Stimulated activated CD4-positive, alpha-beta T cell treated with anti-CD3 and anti-CD28 coated beads, TNF-alpha, amount 100 ng/mL, for 4 hours (primary cell): ENCODE results near the gene ATAD3A.
A peak's percentile ranks its signal among the peaks of the same experiment; 100 is the strongest.
"Not testable (repeated sequence)": the region's sequence is repeated elsewhere in the genome, so short reads cannot be mapped to it uniquely, and the experiment has no call there.

Experiments used
- DNase-seq, 3 experiments: peaks; one replicate each; pipeline ENCODE4 v3.0.0-alpha.2; 2020; ENCODE audit warnings: low read depth in 3 of 3

Gene ATAD3A

DNA sequence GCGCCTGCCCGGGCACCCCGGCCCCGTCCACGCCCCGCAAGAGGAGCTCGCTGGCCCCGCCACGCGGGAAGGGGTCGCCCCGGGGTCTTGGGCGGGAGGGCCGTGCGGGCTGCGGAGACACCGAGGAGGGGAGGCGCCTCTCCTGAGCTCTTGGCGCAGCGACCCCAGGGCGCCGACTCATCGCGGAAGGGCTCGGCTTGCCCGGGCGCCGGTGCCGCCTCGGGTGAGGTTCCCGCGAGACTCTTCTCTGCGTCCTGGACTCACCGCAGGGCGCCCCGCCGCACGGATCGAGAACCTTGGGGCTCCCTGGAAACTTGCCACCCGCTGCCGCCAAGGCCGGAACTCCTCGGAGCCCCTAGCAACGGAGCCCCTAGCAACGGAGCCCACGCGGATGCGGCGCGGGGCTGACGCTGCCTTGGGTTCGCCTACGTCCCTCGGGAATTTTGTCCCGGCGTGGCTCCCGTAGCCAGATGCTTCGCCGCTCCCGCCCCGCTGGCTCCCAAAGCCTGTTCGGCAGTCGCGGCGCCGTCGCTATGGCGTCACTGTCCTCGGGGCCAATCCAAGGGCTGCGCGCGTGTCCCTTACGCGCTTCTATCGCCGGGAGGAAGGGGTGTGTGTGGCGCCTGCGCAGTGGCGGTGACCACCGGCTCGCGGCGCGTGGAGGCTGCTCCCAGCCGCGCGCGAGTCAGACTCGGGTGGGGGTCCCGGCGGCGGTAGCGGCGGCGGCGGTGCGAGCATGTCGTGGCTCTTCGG, at the start of gene ATAD3A:
Gene ATAD3A (plus strand): TSS at position 630 of the 753 bp plus-strand sequence. CDS start 107 bp downstream, at position 737.
- DNase-seq: peak; percentile 92 to 94 (median 94)

DNA sequence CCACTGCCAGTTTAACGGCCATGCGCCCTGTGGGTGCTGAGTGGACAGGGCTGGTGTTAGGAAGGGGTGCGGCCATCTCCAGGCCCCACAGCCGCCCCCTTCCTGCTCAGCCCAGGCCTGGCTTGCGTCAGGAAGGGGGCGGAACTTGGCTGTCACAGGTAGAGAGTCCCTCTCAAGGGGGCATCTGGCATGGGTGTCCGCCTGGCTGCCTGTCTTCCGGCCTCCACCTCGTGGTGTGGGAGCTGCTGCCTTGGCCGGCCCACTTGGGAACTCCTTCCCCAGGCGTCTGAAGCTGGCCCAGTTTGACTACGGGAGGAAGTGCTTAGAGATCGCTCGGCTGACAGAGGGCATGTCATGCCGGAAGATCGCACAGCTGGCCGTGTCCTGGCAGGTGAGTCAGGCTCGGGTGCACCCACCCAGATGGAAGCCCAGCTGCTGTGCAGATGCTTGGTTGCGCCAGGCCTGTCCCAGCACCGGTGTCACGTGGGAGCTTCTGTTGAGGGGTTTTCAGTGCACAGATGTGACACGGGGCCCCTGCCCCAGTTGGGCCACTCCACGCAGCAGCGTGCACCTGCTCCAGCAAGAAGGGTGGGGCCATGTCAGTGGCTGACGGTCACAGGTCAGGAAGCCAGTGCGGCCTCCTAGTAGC, 49.5 kb upstream of the ATAD3A start:
- DNase-seq: no peak

DNA sequence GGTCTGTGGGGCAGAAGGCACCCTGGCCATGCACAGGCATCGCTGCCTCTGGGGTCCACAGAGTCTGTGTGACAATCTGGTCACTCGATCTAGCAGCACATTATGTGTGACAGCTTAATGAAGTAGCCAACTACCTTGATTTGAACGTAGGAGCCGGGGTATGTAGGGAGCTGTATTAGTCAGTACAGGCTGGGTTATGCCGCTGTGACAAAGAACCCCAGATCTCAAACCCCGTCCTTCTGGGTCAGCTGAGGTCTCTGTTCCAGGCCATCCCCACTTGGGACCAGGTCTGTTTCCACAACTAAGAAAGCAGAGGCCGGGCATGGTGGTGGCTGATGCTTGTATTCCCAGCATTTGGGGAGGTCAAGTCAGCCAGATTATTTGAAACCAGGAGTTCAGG, 48.6 kb upstream of the ATAD3A start:
- DNase-seq: no peak

DNA sequence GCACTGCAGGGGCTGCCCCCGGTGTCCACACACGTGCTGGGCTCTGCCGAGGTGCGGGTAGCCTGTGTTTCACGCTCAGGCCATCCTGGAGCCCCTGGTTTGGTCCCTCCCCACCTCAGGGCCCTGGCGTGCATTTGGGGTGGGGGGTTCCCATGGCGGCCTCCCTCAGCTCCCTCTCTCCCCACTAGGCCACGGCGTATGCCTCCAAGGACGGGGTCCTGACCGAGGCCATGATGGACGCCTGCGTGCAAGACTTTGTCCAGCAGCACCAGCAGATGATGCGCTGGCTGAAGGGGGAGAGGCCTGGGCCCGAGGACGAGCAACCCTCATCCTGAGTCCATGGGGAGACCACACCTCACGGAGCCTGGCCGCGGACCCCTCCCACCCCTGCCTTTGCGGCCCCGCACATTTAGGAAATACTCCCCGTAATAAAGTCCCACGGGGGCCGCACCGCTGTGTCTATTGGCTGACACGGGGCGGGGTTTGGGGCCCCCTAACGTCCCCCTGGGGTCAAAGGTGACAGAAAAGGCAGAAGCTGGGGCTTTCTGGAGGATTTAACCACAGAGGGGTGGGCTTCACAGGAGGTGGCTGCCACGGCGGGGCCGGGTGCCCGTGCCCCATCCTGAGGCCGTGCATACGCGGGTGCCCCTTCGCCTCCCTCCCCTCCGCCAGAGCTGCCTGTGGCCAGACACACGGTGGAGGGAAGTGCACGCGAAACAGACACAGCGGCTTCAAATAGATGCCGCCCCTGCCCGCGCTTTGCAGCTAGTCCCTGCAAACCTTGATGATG, 43.6 kb upstream of the ATAD3A start:
- not testable (repeated sequence) for DNase-seq

DNA sequence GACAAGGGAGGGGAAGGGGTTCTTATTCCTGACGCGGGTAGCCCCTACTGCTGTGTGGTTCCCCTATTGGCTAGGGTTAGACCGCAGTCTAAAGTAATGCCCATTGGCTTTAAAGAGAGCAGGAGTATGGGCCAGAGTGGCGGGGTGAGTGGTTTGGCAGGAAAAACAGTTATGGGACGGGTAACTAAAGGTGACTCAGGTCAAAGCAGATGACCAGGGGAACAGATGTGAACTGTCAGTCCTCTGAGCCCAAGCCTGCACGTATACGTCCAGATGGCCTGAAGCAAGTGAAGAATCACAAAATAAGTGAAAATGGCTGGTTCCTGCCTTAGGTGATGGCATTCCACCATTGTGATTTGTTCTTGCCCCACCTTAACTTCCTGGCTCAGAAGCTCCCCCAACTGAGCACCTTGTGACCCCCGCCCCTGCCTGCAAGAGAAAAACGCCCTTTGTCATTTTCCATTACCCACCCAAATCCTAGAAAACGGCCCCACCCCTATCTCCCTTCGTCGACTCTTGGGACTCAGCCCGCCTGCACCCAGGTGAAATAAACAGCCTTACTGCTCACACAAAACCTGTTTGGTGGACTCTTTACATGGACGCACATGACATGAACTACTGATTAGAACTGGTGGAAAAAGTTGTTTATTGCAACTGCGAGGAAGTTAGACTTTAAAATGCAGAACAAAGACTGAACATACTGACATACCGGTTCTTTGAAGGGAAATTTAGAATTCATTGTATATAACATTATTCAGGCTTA, 41.2 kb upstream of the ATAD3A start:
- no peak for DNase-seq

DNA sequence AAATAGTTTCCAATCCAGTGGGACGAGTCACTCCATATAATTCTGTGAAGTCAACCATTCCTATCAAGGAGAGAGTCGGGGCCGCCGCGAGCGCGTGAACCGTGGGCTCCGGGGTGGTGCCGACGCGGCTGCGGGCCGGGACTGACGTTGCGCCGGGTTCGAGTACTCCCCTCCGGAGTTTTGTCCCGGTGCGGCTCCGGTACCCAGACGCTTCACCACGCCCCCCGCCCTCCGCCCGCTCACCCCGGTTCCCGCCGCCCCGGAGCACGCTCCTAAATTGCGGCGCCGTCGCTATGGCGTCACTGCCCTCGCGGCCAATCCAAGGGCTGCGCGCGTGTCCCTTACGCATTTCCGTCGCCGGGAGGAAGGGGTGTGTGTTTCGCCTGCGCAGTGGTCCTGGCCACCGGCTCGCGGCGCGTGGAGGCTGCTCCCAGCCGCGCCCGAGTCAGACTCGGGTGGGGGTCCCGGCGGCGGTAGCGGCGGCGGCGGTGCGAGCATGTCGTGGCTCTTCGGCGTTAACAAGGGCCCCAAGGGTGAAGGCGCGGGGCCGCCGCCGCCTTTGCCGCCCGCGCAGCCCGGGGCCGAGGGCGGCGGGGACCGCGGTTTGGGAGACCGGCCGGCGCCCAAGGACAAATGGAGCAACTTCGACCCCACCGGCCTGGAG, 40.4 kb upstream of the ATAD3A start, which contains the start of gene ATAD3B:
Gene ATAD3B (plus strand): TSS at position 377 of the 664 bp plus-strand sequence. CDS start 120 bp downstream, at position 497.
- peak; percentile 86 to 92 (median 88) for DNase-seq

DNA sequence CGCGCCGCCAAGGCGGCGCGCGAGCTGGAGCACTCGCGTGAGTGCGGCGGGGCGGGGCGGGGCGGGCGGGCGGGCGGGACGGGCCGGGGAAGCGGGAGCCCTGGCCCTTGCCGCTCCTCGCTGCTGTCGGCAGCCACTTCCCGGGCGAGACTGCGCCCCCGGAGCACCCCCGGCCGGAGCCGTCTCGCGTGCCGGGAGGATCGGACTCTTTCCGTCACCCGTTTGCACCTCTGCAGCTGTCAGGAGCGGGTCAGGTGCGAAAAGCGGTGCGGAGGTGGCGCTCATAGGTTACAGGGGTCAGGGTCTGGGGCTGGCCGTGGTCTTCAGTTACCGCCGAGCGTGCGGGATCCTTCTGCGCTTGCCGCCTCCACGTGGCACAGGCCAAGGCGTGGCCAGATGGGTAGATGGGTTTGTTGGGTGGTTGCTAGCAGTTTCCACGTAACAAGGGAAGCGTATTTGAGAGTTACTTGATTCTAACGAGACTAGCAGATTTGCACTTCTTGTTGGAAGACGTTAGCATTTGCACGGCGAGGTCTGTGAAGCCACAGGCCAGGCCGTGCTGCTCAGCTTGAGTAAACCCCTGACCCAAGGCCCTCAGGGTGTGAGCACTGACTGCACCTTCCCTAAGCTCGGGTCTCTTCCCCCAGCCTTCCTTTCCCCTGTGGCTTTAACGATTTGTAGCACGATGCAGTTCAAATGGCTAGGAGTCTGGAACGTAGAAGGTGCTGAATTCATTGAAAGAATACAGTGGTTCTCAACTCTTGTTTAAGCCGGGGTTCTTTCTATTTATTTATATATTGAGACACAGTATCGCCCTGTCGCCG, 39.7 kb upstream of the ATAD3A start:
- DNase-seq: peak in 1 of 3 experiments; percentile 23

DNA sequence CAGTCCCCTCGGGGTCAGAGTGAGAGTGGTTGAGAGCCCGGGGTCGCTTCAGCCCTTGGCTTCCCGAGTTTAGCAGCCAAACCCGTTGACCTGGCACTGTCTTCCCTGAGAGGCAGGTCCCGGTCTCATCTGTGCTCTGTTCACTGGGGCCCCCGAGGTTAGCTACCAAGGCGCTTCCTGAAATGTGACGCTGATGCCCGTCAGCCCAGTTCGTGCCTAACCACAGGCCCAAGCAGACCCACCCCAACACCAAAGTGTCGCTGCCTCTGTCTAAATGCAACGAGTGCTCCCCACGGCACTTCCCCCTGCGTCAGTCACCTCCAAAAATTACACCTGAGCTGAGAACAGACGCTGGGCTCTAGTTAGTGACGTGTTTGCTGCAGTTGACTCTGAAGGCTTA, 36.0 kb upstream of the ATAD3A start:
- DNase-seq: not testable (repeated sequence)

DNA sequence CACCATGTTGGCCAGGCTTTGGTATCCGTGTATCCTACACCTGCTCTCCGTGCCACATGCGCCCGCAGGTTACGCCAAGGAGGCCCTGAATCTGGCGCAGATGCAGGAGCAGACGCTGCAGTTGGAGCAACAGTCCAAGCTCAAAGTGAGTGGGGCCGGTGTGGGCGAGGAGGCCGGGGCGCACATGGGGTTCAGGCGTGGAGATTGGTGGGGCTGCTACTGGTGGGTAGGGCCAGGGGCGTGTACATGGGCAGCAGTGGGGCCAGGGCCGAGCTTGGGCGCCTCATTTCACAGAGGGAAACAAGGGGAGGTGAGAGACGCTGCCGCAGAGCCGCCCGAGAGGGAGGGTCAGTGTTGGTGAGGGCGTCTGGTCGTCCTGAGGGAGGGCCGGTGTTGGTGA, 34.8 kb upstream of the ATAD3A start:
- no peak for DNase-seq

DNA sequence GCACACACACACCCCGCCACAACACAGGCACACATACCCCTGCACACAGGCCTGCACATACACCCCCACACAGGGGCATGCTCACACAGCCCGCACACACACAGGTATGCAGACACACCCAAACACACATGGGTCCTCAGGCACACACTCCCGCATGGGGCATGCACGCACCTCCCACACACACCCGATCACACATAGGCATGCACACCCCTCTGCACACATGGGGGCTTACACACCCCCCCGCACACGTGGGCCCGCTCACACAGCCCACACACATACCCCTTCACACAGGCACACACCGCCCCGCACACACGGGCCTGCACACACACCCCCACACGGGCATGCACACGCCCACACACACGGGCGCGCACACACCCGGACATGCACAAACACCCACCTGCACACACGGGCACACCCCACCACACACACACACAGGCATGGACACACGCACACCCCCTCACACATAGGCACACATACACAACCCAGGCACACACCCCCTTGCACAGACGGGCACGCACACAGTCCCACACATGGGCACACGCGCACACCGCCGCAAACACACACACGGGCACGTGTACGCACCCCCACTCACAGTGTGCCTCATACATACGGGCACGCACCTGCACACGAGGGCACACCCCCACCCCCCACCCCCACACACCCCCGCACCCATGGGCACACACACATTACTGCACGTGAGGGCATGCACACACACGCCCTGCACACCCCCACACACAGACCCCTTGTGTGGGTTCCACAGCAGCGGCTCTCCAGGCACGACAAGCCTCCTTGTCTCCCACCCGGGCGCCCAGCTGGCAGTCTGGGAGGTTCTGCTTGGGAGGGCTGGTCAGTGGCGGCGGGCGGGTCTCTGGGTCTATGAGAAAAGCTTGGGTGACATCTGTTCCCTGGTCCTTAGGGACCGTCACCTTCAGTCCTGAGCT, 32.1 kb upstream of the ATAD3A start:
- DNase-seq: no peak

DNA sequence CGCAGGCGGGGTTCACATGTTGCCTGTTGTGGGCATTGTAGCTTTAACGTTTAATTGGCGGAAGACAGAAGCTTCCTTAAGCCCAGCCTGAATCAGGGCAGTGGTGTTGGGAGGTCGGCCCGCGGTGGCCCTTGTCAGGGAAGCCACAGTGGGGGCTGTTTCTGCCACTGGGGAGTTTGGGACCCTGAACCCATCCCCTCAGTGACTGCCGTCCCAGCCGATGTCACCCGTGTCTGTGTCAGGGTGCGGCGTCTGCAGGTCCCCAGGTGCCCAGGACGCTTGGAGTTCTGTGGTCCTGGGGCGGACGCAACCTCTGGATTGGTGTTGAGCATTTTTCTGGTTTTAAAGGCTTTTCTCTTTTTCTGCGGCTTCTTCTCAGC, 31.5 kb upstream of the ATAD3A start:
- DNase-seq: not testable (repeated sequence)

DNA sequence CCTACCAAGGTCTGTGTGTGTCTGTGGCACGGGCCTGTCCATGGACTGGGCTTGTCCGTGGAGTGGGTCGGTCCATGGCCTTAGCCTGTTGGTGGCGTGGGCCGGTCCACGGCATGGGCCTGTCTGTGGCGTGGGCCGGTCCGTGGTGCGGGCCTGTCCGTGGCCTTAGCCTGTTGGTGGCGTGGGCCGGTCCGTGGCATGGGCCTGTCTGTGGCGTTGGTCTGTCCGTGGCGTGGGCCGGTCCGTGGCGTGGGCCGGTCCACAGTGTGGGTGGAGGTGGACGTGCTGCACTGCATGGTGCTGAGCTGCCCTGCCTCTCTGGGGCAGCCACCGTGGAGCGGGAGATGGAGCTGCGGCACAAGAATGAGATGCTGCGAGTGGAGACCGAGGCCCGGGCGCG, 30.2 kb upstream of the ATAD3A start:
- DNase-seq: not testable (repeated sequence)

DNA sequence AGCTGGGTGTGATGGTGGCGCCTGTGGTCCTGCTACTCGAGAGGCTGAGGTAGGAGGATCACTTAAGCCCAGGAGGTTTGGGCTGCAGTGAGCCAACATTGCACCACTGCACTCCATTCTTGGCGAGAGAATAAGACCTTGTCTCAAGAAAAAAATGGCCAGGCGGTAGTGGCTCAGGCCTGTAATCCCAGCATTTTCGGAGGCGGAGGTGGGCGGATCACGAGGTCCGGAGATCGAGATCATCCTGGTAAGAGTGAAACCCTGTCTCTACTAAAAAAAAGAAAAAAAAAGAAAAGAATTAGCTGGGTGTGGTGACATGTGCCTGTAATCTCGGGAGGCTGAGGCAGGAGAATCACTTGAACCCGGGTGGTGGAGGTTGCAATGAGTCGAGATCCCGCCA, 29.1 kb upstream of the ATAD3A start:
- DNase-seq: no peak

DNA sequence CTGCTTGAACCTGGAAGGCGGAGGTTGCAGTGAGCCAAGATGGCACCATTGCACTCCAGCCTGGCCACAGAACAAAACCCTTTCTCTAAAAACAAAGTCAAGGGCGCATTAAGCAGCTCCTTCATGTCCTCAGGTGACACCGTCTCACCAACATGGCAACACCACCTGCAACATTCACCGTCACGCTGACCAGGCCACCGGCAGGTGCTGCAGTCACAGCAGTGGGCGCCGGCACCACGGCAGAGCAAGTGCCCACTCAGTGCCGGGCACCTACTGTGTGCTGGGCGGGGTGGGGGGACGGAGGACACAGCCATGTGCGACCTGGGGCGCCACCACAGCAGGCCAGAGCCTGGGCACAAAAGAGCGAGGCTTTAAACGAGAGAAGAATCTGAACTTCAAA, 28.2 kb upstream of the ATAD3A start:
- DNase-seq: no peak

DNA sequence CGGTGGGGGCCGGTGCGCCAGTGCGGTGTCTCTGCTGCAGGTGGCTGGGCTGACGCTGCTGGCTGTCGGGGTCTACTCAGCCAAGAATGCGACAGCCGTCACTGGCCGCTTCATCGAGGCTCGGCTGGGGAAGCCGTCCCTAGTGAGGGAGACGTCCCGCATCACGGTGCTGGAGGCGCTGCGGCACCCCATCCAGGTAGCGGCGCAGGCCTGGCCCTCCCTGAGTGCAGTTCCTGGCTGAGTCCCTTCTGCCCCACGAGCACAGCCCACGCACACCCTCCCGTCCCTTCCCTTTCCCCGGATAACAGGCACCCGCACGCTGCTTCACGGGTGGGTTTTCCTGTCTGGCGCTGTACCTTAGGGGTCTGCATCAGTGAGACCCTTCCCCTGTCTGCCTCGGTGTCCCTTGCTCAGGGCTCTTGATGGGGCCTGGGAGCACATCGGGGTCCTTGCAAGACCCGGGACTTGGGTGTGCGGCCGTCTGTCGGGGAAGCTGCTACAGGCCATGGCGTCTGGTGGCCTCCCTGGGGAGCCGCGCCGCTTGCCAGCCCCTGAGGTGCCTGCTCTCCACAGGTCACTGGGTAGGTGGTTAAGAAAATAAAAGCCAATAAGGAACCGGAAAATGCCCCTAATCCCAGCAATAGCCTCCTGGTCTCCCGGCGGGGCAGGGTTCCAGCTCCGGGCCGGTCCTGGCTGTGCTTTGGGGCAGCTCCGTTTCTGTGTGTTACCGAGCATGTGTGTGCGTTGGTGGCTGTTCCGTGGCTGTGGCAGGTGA, 26.8 kb upstream of the ATAD3A start:
- DNase-seq: not testable (repeated sequence)

DNA sequence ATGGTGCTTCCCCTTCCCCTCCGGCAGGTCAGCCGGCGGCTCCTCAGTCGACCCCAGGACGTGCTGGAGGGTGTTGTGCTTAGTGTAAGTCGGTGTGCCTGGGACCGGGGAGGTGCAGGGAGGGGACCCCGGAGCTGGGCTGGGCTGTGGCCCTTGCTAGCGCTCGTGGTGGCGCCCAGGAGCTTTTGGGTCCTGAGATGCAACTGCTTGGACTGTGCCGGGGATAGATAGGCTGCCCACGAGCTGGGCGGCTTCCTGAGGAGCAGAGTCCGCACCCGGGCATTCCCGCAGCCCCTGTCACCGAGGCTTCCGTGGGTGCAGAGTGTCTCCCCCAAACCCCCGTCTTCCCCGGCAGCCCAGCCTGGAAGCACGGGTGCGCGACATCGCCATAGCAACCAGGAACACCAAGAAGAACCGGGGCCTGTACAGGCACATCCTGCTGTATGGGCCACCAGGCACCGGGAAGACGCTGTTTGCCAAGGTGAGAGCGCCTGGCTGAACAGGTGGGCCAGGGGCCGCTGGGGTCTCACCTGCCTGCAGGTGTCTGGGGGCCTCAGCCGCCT, 26.1 kb upstream of the ATAD3A start:
- not testable (repeated sequence) for DNase-seq

DNA sequence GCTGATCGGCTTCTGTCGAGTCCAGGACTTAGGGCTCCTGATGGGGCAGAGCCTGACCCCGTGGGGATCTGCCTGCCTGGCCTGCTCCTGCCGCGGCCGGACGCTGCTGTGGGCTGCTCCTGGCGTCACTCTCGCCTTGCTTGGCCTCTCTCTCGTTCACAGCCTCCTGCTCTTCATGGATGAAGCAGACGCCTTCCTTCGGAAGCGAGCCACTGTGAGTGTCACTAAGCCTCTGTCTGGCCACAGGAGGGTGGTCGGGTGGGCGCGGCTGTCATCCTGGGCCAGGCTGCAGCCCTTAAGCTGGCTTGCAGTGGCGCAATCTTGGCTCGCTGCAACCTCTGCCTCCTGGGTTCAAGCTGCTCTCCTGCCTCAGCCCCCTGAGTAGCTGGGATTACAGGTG, 24.3 kb upstream of the ATAD3A start:
- DNase-seq: no peak

DNA sequence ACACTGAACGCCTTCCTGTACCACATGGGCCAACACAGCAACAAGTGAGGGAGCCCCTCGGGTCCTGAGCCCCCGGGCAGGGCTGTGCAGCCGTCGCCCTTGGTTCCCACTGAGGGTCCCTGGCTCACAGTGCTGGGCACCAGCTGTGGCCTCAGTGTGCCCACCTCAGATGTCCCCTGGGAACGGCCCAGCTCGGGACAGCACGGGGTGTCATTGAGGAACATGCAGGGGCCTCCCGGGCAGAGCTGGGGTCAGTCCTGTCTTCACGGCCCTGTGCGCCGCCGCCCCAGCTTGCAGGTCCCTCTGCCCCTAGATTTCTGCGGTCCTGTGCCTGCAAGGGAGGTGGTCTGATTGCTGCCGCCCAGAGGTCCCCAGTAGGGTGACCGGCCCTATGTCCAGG, 22.7 kb upstream of the ATAD3A start:
- DNase-seq: no peak
